Activated CD4-positive, alpha-beta T cell treated with anti-CD3 and anti-CD28 coated beads, Interleukin-2, amount 50 U/mL, for 16 hours (primary cell): ENCODE measurements around the gene ATG4B.
A peak's percentile ranks its signal among the peaks of the same experiment; 100 is the strongest.
"Not testable (repeated sequence)": the region's sequence is repeated elsewhere in the genome, so short reads cannot be mapped to it uniquely, and the experiment has no call there.

Experiments used
- DNase-seq: peaks from one replicate; pipeline ENCODE4 v3.0.0-alpha.2; 2020

The ATG4B gene

DNA sequence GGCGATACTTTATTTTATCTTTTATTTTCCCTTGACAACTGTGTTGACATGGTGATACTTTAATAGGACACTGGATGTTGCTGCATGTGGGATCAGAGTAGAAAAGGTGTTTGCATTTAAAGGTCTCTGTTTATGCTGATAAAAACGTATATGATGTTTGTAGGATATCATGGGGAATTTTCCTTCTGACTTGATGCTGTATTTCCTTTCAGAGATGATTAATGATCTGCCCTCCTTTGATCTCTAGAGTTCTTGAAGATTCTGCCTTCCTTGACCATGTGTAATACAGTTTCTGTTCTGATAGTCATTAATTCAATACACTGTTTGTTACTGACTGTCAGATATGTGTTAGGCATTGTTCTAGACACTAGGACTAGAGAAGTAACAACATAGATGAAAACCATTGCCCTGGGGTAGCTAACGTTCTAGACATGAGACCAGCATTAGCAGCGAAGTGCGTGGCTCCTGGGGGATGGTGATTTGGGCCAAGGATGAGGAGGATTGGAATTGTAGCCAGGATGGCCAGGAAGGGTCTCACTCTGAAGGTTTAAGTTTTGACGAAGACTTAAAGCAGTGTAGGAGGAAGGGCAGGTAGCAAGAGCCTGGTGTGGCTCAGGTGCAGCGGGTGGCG lies 2.8 kb downstream of the ATG4B start:
- no peak for DNase-seq

DNA sequence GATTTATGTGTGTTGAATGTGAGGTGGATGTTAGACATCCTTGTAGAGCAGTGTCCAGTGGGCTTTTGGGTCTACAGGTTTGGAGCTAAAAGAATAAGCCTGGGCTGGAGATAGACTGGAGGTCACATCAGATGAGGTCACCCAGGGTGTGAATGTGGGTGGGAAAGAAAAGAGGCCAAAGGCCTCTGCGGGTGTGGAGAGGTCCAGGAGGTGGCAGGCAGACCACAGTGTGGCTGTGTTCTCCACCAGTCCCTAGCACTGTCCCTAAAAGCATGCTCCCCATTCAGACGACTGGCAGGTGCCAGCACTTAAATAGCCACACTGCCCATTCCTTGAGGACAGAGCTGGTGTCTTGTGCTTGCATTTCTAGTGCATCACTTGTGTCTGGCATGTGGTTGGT lies 4.1 kb downstream of the ATG4B start:
- DNase-seq, result no peak

DNA sequence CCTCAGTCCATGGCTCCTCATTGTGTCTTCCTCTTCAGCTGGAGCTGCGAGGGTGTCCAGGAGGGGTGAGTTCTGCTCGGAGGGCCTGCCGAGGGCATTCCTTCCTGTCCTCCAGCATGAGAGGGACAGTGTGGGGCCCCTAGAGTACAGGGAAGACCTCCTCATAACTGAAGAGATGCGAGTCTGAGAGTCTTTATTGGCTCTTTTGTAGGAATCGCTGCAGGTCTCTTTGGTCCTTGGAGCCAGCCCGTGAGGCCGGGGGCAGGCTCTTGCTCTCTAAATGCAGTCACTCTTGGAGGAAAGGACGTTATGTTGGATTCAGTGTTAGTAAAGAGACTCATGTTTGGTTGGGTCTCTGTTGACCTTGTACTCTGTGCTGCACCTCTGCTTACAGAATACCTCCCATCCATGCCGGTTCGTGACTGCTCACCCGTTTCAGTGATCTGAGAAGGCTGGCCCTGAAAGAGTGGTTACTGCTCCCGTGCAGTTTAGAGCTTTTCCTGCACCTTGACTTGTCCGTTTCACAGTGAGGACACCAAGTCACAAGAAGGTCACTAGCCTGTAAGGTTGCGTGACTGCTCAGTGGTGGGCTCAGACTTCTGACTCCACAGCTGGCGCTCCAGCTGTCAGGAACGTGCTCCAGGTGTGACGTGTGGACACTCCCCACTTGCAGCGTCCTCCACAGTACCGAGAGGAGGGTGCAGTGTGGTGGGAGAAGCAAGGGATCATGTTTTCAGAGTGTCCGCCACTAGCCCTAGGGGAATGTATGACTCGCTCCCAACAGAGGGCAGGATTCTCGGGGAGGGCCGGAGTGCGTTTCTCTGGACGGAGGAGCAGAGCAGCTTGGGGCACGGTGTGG lies 7.8 kb downstream of the ATG4B start:
- no peak for DNase-seq

DNA sequence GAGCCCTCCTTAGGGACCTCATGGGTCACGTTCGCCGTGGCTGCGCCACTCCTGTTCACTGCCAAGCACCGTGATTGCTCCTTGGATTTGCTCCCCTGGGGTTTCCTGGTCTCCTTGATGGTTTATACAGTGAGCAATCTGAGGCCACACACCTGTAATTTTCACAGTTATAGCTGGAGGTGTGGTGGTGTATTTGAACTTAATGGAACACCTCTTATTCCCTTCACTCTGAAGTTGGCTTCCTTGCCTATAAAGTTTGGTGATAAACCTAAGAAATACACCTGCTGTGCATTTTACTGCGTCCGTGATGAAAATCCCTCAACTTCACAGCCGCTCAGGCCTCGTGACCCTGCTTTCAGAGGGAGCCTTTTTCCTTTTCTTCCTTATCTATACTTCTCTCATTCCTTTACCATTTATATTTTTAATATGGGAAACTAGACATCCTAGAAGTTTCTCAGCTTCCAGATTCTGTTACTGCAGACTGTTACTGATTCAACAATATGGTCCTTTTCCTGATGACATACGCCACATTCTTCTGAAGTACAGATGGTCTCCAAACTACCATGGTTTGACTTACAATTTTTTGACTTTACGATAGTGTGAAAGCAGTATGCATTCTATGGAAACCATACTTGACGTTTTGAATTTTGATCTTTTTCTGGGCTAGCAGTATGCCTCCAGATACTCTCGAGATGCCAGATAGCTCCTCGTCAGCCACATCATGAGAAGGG lies 8.6 kb downstream of the ATG4B start:
- DNase-seq, result no peak

DNA sequence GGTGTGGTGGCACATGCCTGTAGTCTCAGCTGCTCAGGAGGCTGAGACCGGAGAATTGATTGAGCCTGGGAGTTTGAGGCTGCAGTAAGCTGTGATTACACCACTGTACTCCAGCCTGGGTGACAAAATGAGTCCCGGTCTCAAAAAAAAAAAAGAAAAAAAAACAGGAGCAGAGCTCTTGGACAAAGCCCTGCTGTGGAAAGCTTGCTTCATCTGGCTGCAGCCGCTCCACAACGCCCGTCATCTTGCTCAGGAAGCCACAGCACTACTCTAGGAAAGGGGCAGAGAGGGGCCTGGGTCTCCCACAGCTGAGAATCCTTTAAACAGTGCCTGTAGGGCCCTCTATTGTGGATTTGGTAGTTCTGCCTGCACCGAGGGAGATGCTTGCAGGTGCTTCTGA lies 11.0 kb downstream of the ATG4B start:
- DNase-seq, result no peak

DNA sequence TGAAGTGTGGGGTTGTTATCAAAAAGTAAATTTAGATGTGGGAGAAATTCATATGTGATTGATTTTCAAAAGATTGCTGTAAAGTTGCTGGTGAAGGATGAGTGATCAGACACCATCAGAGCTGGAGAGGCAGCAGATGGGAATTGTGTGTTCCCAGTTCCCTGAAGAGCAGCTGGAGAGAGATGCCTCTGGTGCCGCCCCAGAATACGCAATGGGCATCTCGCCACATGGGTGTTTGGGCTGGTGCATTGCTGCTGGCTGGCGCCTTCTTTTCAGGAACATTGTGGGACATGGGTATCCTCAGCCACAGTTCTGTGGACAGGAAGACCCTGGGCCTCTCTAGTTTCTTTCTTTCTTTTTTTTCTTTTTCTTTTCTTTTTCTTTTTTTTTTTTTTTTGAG lies 11.9 kb downstream of the ATG4B start:
- DNase-seq, result no peak

DNA sequence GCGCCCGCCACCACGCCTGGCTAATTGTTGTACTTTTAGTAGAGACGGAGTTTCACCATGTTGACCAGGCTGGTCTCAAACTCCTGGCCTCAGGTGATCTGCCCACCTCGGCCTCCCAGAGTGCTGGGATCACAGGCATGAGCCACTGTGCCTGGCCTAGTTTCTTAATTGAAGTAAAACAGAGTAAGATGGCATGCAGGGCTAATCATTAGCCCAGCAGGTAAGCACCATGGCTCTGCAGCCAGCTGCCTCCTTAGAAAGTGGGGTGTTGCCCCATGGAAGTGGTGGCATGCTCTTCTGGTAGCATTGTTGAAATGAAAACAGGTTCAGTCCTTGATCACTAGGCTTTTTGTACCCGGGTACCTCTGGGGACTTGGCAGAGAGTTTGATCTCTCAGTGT lies 12.4 kb downstream of the ATG4B start:
- DNase-seq, result no peak

DNA sequence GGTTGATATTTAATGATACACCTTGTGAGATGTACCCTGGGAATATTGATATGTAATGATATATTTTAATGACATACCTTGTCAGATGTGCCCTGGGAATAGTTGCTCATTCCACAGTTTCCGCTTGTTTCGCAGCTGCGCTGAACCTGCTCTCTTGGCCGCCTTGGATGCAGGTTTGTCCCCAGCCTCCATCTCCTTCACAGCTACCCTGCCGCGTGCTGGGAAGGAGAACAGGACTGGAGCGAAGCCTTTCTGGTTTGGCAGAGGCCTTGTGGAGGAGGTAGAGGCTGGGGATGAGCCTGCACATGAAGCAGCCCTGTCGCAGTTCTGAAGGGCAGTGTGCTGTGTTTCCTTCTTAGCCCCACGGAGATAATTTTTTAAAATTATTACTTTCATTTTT lies 14.6 kb downstream of the ATG4B start:
- DNase-seq, result no peak

DNA sequence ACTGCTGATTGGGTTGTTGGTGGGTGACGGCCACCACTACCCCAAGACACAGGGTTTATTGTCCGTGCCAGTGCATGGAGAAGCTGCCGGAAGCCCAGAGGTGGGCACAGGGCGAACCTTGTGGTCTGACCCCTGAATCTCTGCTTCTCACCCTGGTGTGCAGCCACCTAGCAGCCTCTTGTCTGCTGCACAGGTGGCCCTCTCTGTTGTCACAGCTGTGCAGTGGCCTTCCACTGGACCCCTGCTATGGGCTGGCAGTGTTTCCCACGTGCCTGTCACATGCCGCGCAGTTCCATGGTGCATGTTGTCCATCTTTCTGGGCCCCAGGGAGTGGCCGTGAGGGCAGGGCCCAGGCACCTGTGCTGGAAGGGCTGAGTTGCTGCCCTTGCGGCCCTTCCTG lies 15.2 kb downstream of the ATG4B start:
- DNase-seq, result no peak

DNA sequence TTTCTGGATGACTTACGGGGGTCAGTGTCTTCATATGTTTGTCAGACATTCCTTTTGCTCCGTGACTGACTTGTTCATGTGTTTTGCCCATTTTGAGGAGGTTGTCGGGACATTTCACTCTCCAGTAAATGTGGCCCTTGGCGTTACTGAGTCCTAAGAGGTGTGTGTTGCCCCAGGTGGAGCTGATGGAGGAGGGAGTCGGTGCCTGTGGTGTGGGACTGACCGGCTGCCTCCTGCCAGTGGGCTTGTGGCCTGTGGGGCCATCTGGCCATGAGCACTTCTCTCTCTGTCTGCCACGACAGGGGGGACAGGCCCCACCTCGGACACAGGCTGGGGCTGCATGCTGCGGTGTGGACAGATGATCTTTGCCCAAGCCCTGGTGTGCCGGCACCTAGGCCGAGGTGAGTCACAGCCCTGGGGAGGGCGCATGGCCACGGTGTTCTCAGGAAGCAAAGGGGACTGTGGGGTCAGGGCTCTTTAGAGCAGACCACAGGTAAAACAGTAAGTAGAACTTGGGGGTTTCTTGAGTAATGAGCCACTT lies 15.8 kb downstream of the ATG4B start:
- no peak for DNase-seq

DNA sequence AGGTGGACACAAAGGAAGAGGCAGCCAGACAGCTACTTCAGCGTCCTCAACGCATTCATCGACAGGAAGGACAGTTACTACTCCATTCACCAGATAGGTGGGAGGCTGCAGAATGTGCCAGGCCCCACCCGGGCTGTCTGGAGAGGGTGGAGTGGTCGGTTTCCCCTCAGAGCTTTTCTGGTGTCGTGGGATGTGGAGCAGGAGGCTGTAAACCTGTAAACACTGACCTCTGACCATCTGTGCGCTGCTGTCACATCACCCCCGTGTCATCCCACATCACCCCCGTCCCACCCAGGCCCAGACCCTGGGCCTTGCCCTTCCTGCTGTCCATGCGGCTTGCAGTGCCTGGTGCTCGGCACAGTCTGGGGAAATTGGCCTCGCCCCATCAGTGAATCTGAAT lies 17.1 kb downstream of the ATG4B start:
- no peak for DNase-seq

DNA sequence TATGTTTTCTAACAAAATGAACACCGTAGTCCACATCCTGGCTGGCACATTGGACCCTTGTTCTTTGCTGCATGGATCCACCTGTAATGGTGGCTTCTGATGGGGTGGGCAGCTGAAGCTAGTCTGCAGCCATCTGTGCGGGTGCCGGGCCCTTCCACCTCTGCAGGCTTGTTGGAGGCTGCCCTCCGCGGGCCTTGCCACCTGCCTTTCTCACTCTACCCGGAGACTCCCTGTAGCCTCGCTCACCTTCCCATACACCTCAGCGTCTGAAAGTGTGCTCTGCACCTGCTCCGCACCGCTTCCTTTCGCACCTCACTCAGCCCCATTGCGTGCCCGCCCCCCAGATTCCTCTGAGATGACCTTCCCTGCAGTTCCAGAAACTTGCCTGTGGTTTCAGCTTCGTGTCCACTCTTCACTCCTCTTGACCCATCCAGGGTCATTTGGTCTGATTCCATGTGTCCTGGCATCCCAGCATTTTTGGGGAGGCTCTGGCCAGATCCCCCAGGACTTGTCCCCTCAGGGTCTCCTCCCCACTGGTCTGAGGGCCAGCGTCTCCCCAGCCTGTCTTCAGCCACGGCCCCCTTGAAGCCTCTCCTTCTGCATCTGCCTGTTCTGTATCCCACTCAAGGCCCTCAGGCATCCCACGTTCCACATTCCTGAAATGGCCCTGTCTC lies 18.2 kb downstream of the ATG4B start:
- DNase-seq, result no peak

DNA sequence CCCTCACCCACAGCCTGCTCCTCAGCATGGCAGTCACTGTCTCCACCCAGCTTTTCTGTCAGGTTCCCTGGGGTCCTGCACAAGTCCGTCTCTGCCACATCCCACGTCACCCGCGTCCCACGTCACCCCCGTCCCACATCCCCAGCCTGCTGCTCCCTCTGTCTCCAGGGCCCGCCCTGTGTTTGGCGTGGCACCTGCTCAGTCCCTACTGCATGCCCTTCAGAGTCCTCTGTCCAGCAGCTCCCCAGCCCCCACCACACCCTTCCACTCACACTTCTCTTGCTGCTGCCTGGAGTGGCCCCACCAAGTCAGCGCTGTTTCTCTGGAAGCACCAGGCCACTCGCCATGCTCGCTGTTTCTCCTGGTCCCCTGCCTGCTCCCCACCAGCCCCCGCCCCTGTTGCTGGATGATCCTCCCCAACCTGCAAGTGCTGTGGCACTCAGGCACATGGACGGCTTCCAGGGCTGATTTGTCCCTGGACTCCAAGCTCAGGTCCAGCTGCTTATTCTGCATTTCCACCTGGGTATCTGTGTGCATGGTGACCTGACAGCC lies 18.8 kb downstream of the ATG4B start:
- no peak for DNase-seq

DNA sequence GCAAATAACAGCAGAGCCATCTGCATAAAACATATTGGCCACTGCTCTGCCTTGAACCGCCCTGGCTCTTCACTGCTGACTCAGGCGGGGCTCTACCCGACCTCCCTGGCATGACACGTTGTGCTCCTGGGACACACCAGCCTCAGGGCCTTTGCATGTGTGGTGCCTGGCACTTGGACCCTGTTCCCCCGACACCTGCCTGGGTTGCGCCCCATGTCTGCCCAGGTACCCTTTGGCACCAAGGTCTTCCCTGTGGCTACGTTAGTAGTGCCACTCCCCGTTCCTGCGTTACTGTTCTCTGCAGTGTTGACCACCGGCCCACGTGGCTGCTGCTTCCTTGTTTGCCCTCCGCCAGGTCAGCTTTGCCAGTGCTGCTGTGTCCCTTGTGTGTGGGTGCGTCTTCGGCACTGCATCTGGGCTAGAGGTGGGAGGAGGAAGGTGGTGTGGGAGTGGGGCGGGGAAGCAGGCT lies 20.3 kb downstream of the ATG4B start:
- DNase-seq, result no peak

DNA sequence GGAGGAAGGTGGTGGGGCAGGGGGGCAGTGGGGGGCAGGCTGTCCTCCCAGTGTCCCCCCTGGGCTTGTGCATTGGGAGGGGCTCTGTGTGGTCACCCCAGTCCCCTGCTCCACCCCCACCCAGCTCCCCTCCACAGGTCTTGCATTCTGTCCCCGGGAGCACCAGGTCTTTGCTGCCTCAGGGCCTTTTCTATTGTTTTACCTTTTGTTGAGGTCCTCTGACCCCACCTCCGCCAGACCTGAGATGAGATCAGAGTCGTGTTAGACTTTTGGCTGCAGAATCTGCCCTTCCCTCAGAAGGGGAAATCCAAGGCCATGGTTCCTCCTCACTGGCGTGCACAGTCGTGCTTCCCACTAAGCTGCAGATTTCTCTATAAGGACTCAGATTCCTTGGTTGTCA lies 20.8 kb downstream of the ATG4B start:
- no peak for DNase-seq

DNA sequence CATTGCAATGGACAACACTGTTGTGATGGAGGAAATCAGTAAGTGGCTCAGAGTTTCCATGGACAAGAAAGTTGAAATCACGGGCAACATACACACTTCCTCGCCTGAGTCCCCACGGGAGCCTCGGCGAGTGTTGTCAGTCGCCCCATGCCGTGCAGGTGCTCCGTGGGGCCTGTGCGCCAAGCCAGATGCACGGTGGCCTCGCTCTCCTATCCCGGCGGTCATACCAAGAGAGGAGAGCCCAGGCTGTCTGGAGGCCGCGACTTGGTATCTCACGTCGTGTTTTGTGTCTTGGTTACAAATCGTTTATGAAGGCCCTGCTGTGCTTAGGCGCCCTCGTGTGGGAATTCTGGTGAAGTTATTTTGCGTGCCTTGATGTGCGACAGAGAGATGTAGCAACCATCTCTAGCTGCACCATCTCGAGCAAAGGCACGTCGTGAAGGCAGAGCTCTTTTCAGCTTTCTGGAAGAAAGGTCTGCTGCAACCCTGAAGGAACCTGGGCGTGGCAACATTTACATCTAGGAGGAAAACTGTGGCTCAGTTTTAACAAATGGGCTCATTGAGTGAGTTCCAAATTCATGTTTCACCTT lies 21.8 kb downstream of the ATG4B start:
- peak; percentile 45 for DNase-seq

DNA sequence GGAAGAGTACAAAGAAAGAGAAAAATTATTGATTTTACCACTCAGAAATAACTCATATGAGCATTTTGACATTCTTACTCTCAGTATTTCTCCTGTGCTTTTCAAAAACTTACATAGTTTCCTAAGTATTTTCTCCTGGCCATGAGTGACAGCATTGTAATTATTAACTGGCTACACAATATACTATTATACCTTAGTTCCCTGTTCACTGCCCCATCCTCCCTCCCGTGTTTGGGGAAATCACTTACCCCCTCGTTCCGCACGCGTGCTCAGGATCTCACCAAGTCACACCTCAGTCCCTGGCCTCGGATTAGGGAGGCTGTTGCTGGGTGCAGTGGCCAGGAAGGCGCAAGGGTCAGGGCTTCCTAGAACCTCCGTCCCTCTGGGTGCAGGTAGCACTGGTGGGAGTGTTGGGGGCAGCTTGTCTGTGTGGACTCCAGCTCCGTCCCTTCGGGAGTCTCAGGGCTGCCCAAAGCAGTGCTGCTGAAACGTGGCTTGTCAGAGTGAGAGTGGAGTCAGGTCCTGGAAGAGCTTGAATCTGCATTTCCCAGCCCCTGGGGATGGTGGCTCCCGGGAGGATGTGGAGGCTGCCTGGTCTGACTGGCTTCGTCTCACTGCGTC lies 23.2 kb downstream of the ATG4B start:
- no peak for DNase-seq

DNA sequence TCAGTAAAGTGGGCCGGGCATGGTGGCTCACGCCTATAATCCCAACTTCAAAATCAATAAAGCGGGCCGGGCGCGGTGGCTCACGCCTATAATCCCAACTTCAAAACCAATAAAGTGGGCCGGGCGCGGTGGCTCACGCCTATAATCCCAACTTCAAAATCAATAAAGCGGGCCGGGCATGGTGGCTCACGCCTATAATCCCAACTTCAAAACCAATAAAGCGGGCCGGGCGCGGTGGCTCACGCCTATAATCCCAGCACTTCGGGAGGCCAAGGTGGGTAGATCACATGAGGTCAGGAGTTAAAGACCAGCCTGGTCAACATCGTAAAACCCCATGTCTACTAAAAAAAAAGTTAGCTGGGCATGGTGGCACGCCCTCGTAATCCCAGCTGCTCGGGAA lies 25.2 kb downstream of the ATG4B start:
- DNase-seq, result not testable (repeated sequence)

DNA sequence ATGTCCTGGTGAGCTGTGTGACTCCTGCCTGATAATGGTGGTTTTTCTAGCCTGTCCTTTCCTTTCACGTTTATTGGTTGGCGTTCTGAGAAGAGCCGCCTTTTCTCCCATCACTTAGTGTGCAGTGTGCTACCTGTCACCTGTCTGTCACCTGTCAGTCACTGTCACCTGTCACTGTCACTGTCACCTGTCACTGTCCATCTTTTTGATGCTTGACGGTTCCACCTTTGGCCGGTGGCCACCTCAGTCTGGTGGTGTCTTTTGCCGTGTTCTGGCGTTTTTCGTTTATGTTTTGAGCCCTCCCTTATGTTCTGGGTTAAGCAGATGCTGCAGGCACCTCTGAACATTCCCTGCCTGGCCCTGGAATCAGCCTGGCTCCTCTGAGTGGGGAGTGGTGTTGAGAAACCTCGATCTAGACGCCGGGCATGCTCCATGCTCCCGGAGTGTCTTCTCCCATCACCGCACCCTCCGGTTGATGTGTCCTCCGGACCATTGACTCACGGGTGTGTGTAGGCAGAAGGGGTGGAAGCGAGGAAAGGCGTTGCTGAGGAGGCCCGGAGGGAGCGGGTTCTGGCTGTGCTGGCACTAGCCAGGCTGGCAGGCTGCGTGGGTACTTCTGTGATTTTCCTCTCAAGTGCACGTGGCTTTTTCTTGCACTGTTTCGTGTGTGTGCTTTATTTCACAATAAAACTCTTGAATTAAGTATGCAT lies 28.4 kb downstream of the ATG4B start:
- DNase-seq, result no peak

DNA sequence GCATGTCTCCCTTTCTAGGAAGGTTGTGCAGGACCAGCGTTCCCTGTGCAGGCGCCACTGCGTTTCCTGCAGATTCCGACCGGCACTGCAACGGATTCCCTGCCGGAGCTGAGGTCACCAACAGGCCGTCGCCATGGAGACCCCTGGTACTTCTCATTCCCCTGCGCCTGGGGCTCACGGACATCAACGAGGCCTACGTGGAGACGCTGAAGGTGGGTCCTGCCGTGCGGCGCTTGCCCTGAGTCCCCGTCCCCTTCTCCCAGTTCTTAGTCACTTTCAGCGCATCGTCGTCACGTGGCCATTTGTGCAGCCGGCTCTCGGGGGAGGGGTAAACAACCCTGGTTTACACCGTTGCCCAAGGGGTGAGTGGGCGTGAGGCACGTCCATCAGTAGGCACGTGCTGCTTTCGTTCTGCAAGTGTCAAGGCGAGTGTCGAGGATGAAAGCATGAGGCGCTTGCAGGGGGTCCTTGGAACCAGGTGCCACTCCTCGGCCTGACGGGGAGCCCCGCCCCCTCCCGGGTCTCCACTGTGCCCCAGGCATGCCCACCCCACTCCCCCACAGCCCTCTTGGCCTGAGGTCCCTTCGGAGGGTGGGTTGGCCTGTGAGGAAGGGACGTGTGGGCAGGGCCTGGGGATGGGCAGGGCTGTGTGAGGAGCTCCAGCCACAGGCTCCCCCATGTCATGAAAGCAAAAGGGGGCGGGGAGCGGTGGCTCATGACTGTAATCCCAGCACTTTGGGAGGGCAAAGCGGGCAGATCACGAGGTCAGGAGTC lies 29.3 kb downstream of the ATG4B start:
- DNase-seq, result no peak
